ENCODE results near the gene TCHH.

Gene TCHH

DNA sequence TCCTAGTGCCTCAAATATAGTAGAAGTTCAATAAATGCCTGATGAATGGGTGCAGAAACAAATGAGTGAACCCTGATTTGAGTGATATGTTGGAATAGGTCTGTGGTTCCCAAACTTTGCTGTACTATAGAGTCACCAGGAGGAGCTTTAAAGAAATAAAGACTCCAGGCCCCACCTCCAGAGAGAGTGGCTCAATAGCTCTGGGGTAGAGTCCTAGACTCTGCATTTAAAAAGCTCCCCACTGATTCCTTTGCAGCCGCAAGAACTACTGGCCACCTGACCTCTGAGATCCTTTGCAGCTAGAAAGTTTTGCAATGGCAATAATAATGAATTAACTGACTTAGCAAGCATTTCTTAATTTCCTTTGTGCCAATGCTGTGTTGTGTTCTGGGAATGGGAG is 47.3 kb downstream of the TCHH start:
- H3K27me3 ChIP-seq: no peaks in the 10 kb centered on the region
- H3K9ac ChIP-seq: no peak overlapping the region
- no peak overlapping the region for H3K4me2 ChIP-seq
- no peak overlapping the region for H3K27ac ChIP-seq
- no peak for TF ChIP-seq Cebpa-rat (IDR thresholded peaks at IDR 0.05)
- no peak overlapping the region for H3K4me3 ChIP-seq
- no peaks in the 10 kb centered on the region for H3K36me3 ChIP-seq
- no peaks in the 10 kb centered on the region for H4K20me1 ChIP-seq
- H3K9me3 ChIP-seq: no peaks in the 10 kb centered on the region
- peaks cover 18% of the 10 kb centered on the region for H3K4me1 ChIP-seq

DNA sequence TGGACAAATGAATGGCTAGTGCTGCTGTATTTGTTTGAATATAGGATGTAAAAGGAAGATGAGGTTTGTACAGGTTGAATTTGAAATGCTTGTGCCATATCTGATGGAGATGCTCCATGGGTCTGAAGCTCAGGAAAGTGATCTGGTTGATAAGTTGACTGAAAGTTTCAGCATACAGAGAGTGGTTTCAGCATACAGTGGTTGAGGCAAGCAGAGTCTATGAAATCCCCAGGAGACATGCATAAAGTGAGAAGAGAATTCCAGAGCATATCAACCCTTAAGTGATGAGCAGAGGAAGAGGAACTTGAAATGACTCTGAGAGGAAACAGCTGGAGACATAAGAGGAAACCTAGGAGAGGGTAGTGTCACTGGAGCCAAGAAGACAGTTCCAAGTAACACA is 48.1 kb downstream of the TCHH start:
- H3K4me3 ChIP-seq: no peak overlapping the region
- no peak overlapping the region for H3K9ac ChIP-seq
- peak overlapping the region; percentile 58 for H3K4me2 ChIP-seq
- H4K20me1 ChIP-seq: no peaks in the 10 kb centered on the region
- no peaks in the 10 kb centered on the region for H3K36me3 ChIP-seq
- no peak overlapping the region for H3K27ac ChIP-seq
- H3K4me1 ChIP-seq: peaks cover 18% of the 10 kb centered on the region
- H3K27me3 ChIP-seq: no peaks in the 10 kb centered on the region
- H3K9me3 ChIP-seq: no peaks in the 10 kb centered on the region
- no peak for TF ChIP-seq Cebpa-rat (IDR thresholded peaks at IDR 0.05)

DNA sequence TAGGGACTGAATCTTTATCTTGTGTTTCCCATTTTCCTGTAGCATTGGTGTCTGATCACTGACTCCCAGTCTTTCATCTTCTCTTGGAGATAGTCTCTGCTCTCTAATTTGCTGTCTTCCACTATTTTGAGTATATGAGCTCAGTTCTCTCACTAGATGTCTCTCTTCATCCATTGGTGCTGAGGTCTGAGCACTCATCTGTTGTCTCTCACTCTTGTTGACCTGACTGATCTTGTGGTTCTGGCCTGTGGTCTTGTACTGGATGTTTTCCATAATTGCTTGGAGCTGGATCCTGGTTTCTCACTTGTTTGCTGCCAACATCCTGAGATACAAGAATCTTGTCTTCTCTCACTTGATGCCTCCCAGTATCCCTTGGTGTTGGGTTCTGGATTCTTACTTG is 53.3 kb downstream of the TCHH start:
- Histone ChIP-seq H3K4me3 (no peak overlapping the region), H3K36me3 (no peaks in the 10 kb centered on the region), H3K4me2 (no peak overlapping the region), H3K4me1 (peaks cover 6% of the 10 kb centered on the region), H3K27me3 (no peaks in the 10 kb centered on the region), H3K9ac (no peak overlapping the region), H4K20me1 (no peaks in the 10 kb centered on the region), H3K9me3 (no peaks in the 10 kb centered on the region), H3K27ac (no peak overlapping the region)
- no peak for TF ChIP-seq Cebpa-rat (IDR thresholded peaks at IDR 0.05)

Measured in BLaER1 (cell line).